HPDE6-E6E7 (cell line): ENCODE measurements around the gene PRLR.
"Not testable (repeated sequence)": the region's sequence is repeated elsewhere in the genome, so short reads cannot be mapped to it uniquely, and the experiment has no call there.

ENCODE experiments used
- DNase-seq: peaks from one replicate; pipeline ENCODE4 v3.0.0; 2011; ENCODE audit warnings: missing footprints; ENCODE audit errors: extremely low spot score

PRLR gene

DNA sequence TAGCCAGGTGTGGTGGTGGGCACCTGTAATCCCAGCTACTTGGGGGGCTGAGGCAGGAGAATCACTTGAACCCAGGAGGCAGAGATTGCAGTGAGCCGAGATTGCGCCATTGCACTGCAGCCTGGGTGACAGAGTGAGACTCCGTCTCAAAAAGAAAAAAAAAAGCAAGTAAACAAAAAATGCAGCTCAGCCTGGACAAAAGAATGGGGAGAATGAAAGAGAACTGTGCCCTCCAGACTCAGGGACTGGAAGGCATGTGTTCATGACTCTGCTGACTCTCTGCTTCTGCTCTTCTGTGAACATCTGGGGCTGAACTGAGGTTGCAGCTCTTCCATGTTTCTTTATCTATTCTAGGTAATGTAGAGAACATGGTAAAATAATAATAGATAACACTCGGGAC is 194.4 kb downstream of the PRLR start:
- not testable (repeated sequence) for DNase-seq

DNA sequence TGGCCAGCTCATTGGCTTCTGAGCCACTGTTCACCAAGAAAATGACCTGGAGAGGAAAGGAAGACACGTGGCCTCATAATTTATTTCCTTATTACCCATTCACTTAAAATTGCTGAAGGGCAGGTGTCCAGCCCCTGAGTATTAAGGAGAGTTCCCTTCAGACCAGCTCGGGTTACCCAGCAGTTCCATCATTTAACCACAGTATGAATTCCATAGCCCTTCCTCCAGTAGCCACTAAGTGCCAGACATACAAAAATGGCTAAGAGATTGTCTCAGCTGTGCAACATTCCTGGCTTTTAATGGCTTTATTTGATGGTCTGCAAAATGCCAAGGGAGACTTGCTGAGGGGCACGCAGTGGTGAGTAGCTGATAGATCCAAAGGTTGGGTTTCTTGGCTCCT is 195.0 kb downstream of the PRLR start:
- no peak for DNase-seq

DNA sequence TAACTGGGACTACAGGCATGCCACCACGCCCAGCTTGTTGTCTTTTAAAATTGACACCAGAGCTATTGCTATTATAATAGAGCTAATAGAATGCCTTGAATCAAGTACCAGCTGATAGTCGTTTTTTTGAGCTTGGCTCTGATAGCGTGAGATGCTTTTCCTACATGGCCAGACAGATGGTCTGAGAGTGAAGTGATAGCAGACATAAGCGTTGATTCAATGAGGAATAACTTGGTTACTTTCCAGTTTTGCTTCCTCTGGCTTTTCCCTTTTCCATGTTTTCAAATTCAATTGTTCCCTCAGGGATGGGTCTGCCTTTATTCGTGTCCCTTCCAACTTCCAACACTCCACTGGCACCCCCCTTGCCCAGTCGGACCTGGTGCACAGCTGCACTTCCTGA is 197.9 kb downstream of the PRLR start:
- DNase-seq: no peak

DNA sequence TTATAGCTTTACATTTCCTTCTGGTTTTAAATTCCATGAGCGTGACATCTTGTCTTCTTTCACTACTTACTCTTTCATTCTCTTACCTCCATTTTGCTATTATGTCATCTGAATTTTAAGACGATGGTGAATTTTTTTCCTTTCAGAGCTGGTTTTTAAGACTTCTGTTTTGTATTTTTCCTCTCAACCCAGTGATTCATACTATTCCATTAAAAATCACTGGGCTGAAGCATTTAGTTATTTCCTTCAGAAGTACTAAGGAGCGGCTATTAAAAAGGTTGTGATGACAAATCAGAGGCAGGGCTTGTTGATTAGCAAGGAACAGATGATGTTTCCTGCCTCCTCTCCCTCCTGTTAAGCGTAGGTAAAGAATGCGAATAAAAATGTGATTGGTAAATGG is 199.0 kb downstream of the PRLR start:
- DNase-seq: no peak

DNA sequence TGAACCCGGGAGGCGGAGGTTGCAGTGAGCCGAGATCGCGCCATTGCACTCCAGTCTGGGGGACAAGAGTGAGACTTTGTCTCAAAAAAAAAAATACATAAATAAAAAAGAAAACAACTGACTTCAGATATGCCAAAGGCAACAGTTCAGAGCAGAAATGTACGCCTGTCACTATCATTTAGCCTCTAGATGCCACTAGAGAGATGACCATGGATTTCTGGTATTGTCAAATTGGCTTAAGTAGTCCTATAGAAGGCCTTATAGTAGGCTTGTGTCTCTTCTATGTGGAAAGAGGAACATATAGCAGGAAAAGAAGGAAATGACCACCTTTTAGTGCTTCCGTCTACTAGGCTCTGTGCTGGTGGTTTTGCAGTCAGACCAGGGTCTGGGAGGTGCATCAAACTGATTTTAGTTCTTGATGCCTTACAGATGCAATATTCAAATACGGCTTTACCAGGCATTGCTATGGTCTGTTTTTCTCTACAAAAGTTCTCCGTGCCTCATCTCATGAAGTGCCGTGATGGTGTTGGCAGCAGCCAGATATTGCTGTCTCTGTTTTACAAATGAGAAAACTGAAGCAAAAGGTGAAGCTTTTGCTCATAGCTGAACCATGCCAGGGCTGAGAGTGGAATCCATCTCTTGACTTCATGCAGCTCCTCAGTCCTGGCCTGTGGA is 199.7 kb downstream of the PRLR start:
- no peak for DNase-seq

DNA sequence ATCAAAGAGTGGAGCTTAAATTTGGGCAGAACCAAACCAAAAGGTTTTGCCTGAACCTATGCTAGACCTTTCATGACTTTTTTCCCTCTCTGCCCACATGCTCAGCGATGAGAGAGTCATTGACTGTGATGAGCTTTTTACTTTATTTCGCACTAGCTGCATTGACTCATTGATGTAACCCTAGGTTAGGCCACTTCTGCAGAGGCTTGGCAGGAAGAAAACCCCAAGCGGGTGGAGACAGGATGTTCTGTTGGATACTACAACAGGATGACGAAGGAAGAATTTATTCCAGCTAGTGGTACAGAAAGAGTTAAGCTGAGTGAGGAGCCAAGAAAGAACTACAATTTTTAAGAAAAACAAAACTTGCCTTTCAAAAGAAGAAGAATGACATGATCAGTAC is 201.0 kb downstream of the PRLR start:
- no peak for DNase-seq

DNA sequence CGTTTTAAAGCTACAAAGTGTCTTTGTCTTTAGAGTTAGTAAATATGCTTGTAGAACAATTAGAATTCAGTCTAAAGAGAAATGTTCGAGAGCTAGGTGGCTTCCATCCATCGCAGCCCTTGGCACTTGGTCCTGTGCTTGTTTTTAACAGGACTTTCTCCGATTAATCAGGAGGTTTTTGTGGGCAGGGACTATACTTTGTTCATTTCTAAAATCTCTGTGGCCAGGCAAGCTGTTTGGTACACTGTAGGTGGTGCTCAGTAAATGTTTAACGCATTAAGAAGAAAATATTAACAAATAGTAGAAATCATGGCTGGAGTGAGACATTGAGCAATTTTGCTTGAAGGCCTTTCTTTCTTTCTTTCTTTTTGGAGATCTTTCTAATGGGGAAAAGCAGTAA is 203.3 kb downstream of the PRLR start:
- no peak for DNase-seq

DNA sequence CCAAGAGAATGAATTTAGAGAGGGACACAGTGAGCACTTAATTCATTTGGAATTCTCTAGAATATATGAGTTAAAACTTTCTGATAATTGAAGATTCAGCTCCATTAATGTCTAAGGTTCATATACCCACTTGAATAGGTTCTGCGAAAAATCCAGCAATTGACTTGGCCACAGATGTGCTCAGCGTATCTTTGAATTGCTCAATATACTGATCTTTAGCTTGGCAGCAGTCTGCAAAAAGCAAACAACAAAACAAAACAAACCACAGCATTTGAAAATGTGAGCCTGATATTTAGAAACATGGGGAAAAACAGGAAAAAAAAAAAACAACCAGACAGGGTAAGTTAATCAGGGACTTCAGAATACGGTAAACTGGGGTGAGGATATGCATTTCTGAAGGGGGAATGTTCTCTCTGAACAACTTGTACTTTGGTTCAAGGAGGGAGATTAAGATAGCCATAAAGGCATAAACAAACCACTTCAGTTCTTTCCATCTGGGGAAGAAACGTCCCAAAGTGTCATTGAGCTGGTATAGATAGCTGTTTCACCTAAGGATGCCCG is 203.9 kb downstream of the PRLR start:
- no peak for DNase-seq

DNA sequence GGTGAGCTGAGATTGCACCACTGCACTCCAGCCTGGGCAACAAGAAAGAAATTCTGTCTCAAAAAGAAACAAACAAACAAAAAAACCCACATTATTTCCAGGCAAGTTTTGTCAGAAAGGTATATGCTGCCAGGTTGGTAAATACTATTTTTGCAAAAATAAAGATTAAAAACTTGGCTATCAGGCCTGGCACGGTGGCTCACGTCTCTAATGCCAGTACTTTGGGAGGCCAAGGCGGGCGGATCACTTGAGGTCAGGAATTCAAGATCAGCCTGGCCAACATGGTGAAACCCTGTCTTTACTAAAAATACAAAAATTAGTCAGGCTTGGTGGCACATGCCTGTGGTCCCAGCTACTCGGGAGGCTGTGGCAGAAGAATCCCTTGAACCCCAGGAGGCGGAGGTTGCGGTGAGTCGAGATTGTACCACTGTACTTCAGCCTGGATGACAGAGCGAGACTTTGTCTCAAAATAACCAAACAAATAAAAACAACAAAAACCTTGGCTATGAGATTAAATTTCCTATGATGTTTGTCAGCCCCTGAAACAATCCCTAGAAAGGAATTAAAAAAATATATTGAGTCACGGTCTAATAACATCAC is 205.3 kb downstream of the PRLR start:
- DNase-seq: no peak

DNA sequence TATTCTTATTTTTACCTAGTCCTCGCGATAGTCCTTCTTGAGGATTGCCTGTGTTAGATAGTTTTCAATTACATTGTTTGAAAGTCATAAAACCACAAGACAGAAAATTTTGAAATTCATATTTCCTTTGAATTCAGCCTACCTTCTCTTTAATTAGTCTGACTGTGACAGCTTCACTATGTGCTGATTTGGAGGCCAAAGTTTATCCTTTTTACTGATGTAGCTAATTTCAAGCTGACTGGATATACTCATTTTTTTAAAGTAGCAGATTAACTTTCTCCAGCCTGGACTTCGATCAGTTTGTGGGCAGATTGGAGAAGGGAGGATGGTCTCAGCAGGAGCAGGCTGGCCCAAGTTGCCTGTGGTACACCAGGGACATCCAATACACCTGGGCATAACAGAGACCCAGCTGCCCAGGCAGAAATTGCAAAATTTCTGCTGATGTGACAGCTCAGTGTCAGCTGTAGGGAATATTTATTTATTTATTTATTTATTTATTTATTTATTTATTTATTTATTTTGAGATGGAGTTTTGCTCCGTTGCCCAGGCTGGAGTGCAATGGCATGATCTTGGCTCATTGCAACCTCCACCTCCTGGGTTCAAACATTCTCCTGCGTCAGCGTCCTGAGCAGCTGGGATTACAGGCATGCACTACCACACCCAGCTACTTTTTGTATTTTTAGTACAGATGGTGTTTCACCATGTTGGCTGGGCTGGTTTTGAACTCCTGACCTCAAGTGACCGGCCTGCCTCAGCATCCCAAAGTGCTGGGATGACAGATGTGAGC is 206.7 kb downstream of the PRLR start:
- no peak for DNase-seq

DNA sequence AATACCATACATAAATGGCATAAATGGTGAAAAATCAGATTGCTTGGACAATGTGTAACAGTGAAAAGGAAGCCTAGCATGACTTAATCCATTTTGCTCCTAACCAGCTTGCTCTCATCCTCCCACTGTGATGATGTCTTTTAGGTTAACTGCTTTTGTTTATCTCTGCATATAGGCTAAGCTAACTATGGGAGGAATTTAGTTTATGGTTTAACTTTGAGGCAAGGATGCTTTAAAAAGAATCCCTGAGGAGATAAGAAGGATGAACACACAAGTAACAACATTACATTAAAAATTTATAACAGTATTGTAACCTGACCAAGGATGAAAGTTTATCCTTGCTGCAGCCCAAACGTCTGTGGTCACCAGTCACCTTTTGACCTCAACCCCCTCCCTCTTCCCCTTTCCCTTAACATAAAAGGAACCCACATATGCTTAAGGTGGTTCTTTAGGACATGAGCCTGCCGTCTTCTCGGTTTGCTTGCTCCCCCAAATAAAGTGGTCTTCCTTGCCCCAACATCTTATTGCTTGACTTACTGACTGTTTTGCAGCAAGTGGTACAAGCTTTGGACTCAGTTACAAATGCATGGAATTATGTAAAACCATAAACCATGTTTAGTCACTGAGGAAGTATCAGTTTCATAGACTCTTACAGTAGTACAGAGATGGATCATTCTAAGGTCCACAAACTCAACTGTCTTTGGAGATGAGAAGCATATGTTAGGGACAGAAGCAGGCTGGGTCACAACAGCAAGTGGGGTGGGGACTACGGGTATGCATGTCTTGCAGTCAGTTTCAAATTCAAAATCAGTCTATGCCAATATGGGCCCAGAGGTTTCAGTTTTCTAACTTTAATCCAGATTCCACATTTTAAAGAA is 213.9 kb downstream of the PRLR start:
- no peak for DNase-seq

DNA sequence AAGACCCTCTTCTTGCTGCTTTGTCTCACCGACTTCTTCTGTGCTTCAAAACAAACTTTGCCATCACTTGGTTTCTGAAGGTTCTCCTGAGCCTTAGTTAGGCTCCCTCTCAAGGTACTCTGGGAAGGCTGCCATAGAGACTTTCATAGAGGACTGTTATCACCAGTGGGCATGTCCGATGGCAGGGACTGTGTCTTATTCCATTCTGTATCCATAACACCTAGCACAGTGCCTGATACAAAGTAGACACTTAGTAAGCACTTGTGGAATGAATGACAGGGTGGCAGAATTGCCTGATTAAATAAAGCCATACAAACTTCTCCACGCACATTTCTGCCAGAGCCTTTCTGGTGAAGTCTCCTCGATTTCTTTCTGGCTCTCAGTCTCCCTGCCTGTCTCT is 215.2 kb downstream of the PRLR start:
- no peak for DNase-seq

DNA sequence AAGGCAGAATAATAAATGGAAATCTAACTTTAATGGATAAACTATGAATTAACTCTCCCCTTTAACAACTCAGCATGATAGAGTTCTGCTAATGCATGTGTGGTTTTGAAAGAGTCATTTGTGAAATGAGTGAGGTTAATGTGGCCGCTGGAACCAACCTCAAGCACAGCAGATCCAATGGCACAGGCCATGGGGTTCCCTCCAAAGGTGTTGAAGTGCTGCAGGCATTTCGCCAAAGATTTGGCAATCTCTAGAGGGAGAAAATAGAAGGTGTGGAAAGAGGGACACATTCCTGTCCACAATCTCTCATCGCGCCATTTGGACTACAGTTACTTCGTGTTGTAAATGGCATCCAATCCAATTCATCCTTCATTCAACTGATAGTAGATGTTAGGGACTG is 217.5 kb downstream of the PRLR start:
- no peak for DNase-seq

DNA sequence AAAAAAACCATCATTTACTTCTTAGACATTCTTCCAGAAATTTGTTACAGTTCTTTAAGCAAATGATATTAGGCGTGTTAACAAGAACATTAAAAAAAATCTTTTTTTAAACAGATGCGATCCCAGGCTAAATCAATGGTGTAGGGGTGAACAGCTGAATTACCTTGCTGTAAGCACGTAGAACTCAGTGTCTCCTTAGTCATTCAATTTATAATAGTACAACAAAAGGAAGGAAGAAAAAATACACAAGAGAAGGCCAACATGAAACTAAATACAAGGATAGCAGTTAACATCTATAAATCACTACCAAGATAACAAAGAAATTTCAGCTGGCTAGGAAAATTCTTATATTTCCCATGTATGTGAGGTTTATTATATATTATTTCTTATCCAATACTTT is 217.9 kb downstream of the PRLR start:
- no peak for DNase-seq

DNA sequence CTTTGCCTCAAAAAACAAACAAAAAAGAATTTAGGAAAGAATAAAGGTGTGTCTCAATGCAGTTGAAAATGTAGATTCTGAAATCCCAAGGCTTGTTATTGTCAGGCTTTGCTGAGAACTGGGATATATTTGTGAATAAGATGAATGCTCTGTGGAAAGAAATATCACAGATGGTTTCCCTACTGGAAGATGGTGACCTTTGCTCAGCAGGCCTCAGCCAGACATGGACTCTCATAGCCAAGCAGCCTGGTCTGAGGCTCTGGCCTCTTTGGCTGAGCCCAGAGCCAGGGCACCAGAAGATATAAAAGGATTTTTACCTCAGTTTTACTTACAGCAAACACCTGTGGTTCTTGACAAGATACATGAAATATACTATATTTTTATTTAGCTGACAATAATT is 219.6 kb downstream of the PRLR start:
- no peak for DNase-seq

DNA sequence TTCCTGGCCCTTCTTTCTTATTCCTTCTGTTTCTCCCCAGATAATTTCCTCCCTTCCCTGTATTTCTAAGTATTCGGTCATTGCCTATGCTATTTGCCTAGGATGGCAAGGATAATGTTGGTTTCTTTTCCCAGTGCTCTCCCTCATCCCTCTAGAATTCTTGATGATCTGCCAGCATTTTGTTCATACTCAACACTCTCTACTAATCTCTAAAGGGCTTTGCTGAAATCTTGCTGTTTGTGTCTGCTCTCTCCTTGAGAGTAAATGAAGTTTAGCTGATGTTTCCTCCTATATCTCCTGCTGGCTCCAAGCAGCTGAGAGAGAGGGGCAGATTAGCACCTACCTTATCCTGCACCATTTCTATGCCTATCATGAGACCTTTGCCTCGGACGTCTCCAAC is 220.6 kb downstream of the PRLR start:
- DNase-seq: no peak

DNA sequence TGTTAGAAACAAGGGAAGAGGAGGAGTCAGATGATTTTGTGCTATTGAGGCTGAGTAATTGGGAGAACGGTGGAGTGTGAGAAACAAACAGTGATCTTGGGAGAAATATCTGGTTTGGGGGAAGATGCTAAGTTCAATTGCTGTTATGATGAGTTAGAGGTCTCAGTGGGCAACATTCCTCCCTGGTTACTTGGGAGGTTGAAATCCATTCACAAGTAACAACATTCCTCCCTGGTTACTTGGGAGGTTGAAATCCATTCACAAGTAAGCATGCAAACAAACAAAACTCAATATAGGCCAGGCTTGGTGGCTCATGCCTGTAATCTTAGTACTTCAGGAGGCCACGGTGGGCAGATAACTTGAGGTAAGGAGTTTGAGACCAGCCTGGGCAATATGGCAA is 221.3 kb downstream of the PRLR start:
- DNase-seq: no peak

DNA sequence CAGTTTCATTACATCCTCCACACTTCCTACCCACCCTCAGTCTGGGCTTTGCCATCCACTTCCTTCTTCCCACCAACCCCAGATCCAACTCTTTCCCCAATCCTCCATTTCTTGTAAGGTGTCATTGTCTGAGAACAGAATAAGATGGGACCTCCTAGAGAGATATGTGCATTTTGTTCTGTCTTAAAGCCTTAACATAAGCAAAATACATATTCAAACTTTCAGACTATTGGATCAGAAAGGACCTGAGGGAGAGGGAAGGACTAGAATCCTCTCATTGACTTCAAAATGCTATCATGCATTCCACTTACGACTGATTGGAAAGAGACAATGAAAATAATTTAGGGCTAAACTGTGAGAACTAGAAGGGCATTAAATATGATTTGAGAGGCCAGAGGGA is 225.5 kb downstream of the PRLR start:
- no peak for DNase-seq

DNA sequence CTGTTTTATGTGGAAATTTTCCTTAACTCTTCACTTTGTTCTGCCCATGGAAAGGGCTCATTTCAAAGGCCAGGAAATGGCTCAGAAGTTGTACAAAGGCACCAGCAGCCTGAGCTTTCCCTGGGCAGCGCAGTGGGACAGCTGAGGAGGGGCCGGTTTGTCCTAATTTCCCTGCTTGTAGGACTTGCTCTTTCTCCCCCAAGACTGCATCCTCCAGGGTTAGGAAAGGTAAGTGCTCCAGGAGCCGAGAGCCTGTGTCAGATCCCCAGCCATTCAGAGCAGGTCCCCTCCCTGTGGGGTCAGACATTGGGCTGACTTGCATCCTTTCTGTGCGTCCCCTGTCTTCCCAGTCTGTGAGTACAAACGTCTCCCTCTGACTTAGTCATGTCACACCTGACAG is 226.1 kb downstream of the PRLR start:
- no peak for DNase-seq

DNA sequence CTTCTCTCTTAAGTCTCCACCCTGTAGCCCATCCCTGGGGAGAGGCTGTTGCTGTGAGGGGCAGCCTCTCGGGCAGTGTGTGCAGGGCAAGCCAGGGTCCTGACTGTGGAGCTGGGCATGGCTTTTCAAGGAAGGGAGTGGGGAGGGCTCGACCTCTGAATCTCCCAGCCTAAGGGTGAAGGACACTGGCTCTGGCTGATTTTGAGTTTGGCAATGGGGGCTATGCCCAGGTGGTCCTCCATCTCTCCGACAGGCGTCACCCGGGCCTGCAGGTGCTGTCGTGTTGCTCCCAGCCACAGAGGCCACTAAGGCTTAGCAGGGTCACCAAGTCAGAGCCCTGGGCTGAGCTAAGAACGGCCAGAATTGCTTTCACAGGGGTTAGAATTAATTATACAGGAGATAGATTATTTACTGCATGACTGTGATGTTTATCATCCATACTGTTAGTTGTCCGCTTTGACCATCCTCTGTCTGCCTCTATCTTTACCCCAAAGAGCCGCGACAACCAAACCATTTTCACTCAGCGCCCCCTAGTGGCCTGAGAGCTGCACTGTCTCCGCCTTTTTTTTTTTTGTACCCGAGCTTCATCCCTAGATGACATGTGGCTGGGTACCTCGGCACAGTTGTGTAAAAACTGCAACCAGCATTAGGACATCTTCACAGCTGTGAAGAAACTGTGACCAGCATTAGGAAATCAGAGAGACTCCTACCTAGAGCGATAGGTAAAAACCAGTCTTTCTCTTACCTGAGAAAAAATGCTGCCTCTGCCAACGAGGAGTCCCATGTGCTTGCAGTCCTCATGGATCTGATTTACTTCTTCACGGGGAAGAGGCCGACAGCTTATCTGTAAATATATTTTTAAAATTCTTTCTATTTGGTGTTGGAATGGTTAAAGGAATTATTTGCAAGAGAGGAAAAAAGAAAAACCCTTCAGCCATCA is 227.0 kb downstream of the PRLR start:
- DNase-seq: peak; percentile 47

DNA sequence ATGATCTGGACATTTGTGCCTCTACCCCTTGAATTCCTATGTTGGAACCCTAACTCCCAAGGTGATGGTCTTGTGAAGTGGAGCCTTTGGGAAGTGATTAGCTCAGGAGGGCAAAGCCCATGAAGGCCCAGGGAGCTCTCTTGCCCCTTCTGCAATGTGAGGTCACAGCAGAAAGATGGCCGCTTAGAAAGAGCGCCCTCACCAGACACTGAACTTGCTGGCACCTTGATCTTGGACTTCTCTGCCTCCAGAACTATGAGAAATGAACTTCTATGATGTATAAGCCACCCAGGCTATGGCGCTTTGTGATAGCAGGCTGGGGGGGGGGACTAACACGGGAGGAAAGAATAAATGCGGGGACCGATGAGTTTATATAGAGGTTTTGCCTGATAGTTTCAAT is 227.8 kb downstream of the PRLR start:
- DNase-seq: no peak
